Fibroblast of lung (primary cell): Measurements from ENCODE around the gene CELF2. TPM values are rescaled to one million over a fixed set of nuclear protein-coding genes. Genes with fewer than 3 reads are reported as not detected.

ENCODE experiments used
- DNase-seq, 2 donors: peaks; one replicate each; pipeline versions ENCODE4 v3.0.0 to v3.0.0-alpha.2; 2010; ENCODE audit warnings: low read depth in 2 of 2
- H2AFZ ChIP-seq: 2 replicates; pipeline ENCODE4 v1.5.1; 2012; ENCODE audit warnings: low read length, control low read depth, inconsistent platforms
- H3K27ac ChIP-seq: 2 replicates; pipeline ENCODE4 v1.5.1; 2011; ENCODE audit warnings: low read length, control low read depth; ENCODE audit not compliant: insufficient read depth
- H3K27me3 ChIP-seq: 2 replicates; pipeline ENCODE4 v1.5.1; 2011; ENCODE audit warnings: mild to moderate bottlenecking, low read length; ENCODE audit not compliant: control insufficient read depth, insufficient read depth
- H3K36me3 ChIP-seq: 2 replicates; pipeline ENCODE4 v1.5.1; 2011; ENCODE audit warnings: low read length; ENCODE audit not compliant: control insufficient read depth, insufficient read depth
- H3K4me1 ChIP-seq: 2 replicates; pipeline ENCODE4 v1.5.1; 2011; ENCODE audit warnings: low read length; ENCODE audit not compliant: control insufficient read depth, insufficient read depth; ENCODE audit errors: extremely low read depth
- H3K4me2 ChIP-seq: 2 replicates; pipeline ENCODE4 v1.5.1; 2011; ENCODE audit warnings: low read length, control low read depth; ENCODE audit not compliant: insufficient read depth; ENCODE audit errors: extremely low read depth
- H3K4me3 ChIP-seq, 4 experiments: fragments of 200-600 bp in 1 of 4; sonication (generic) in 1 of 4; replicated peaks in 1 of 4; 2 replicates each; pipeline ENCODE4 v1.5.1; 2011 to 2016; ENCODE audit warnings: low read length in 4 of 4, low read depth in 3 of 4, mild to moderate bottlenecking in 3 of 4, control low read depth in 2 of 4, inconsistent platforms in 1 of 4, mixed read lengths in 1 of 4; ENCODE audit not compliant: insufficient read depth in 1 of 4; ENCODE audit errors: control extremely low read depth in 1 of 4
- H3K79me2 ChIP-seq: 2 replicates; pipeline ENCODE4 v1.5.1; 2012; ENCODE audit warnings: mild to moderate bottlenecking, low read length, inconsistent platforms; ENCODE audit not compliant: control insufficient read depth, insufficient read depth
- H3K9ac ChIP-seq: 2 replicates; pipeline ENCODE4 v1.5.1; 2011; ENCODE audit warnings: mild to moderate bottlenecking, low read length, control low read depth; ENCODE audit not compliant: insufficient read depth
- H3K9me3 ChIP-seq: 2 replicates; pipeline ENCODE4 v1.5.1; 2012; ENCODE audit warnings: low read depth, low read length; ENCODE audit not compliant: control insufficient read depth, insufficient read depth
- H4K20me1 ChIP-seq: 2 replicates; pipeline ENCODE4 v1.5.1; 2011; ENCODE audit warnings: low read length; ENCODE audit not compliant: control insufficient read depth, insufficient read depth; ENCODE audit errors: extremely low read depth
- CTCF ChIP-seq, 2 donors: IDR thresholded peaks in 1 of 2; conservative IDR thresholded peaks in 1 of 2; 1 replicate in 1 of 2; 2 replicates in 1 of 2; pipeline ENCODE4 v1.5.1; 2011 to 2012; ENCODE audit warnings: low read length in 2 of 2, control low read depth in 1 of 2, inconsistent platforms in 1 of 2, low read depth in 1 of 2, mild to moderate bottlenecking in 1 of 2
- EZH2 ChIP-seq: IDR thresholded peaks from 2 replicates; pipeline ENCODE4 v1.5.1; 2012; ENCODE audit warnings: low read length, control low read depth, mild to moderate bottlenecking; ENCODE audit errors: missing control alignments
- polyA plus RNA-seq, 2 donors: library from polyadenylated mRNA; depleted of rRNA in 1 of 2; stranded (reverse) in 1 of 2; unstranded in 1 of 2; fragments of >200 nt; gene quantifications; 2 replicates each; pipeline ENCODE4 v1.2.1, GENCODE V29; 2011 to 2012; ENCODE audit warnings: missing spikeins in 1 of 2
- total RNA-seq: library from RNA; depleted of rRNA; stranded (reverse); fragments of >200 nt; gene quantifications from 2 replicates; pipeline ENCODE4 v1.2.1, GENCODE V29; 2014

The CELF2 gene
- total and polyA plus RNA-seq, 2 donors (not counting 1 experiment from before 2014, with no cell fraction given), result 16.9 to 25.1 TPM

GRCh38 chr10:11234857-11235531 lies 217.3 kb downstream of the CELF2 start:
- Histone ChIP-seq H3K27me3 (no peaks in the 10 kb centered on the region), H3K9ac (no peak overlapping the region), H3K4me1 (no peaks in the 10 kb centered on the region), H4K20me1 (no peaks in the 10 kb centered on the region), H3K79me2 (no peaks in the 10 kb centered on the region), H2AFZ (no peak overlapping the region), H3K27ac (no peak overlapping the region), H3K4me2 (no peak overlapping the region), H3K4me3 (no peak overlapping the region), H3K9me3 (no peaks in the 10 kb centered on the region), H3K36me3 (no peaks in the 10 kb centered on the region)
- DNase-seq, result peak in 1 of 2 donors; percentile 6
- TF ChIP-seq CTCF (conservative IDR thresholded peaks at IDR 0.05 in 1 of 2, IDR thresholded peaks at IDR 0.05 in 1 of 2; ENCODE audit: low read depth in 1 of 2, low read length in 2 of 2) (no peak), EZH2 (no peak)

GRCh38 chr10:11235771-11236170 lies 218.1 kb downstream of the CELF2 start:
- DNase-seq, result no peak

GRCh38 chr10:11236234-11236633 lies 218.6 kb downstream of the CELF2 start:
- DNase-seq, result peak in 1 of 2 donors; percentile 6
- Histone ChIP-seq H2AFZ (no peak overlapping the region), H3K9me3 (no peaks in the 10 kb centered on the region), H3K4me3 (no peak overlapping the region), H3K4me2 (no peak overlapping the region), H3K4me1 (no peaks in the 10 kb centered on the region), H4K20me1 (no peaks in the 10 kb centered on the region), H3K79me2 (no peaks in the 10 kb centered on the region), H3K9ac (no peak overlapping the region), H3K36me3 (no peaks in the 10 kb centered on the region), H3K27ac (no peak overlapping the region), H3K27me3 (no peaks in the 10 kb centered on the region)
- TF ChIP-seq EZH2 (no peak), CTCF (conservative IDR thresholded peaks at IDR 0.05 in 1 of 2, IDR thresholded peaks at IDR 0.05 in 1 of 2; ENCODE audit: low read depth in 1 of 2, low read length in 2 of 2) (no peak)

More at GRCh38 chr10:11235771-11236170, 218.1 kb downstream of the CELF2 start:
- Histone ChIP-seq H3K4me2 (no peak overlapping the region), H3K9ac (no peak overlapping the region), H3K36me3 (no peaks in the 10 kb centered on the region), H2AFZ (no peak overlapping the region), H3K27me3 (no peaks in the 10 kb centered on the region), H3K4me3 (no peak overlapping the region), H3K79me2 (no peaks in the 10 kb centered on the region), H3K4me1 (no peaks in the 10 kb centered on the region), H3K9me3 (no peaks in the 10 kb centered on the region), H3K27ac (no peak overlapping the region), H4K20me1 (no peaks in the 10 kb centered on the region)
- TF ChIP-seq CTCF (conservative IDR thresholded peaks at IDR 0.05 in 1 of 2, IDR thresholded peaks at IDR 0.05 in 1 of 2; ENCODE audit: low read depth in 1 of 2, low read length in 2 of 2), result no peak
- TF ChIP-seq EZH2, result no peak
